Tibial nerve (tissue), 4 donors: ENCODE data around the gene WDR27.

Experiments used
- CTCF ChIP-seq, 5 experiments: fragments of 200-600 bp in 3 of 5; fragments of 450-650 bp in 2 of 5; sonication (generic) in 3 of 5; IDR thresholded peaks; one replicate each; pipeline ENCODE4 v1.5.1; 2016 to 2019; ENCODE audit warnings: antibody characterized with exemption in 5 of 5, mild to moderate bottlenecking in 3 of 5, moderate library complexity in 2 of 5
- EP300 ChIP-seq, 2 donors: sonication (generic); formaldehyde crosslinking; IDR thresholded peaks; one replicate each; pipeline ENCODE4 v1.6.1; 2017; ENCODE audit warnings: antibody characterized with exemption in 2 of 2, mild to moderate bottlenecking in 1 of 2

- TF ChIP-seq CTCF (IDR thresholded peaks at IDR 0.05) (no peak), EP300 (IDR thresholded peaks at IDR 0.05) (no peak)
Observed at GRCh38 chr6:169457762-169458161, 244.1 kb downstream of the WDR27 start.
